ENCODE measurements around the gene LSM12.

DNA sequence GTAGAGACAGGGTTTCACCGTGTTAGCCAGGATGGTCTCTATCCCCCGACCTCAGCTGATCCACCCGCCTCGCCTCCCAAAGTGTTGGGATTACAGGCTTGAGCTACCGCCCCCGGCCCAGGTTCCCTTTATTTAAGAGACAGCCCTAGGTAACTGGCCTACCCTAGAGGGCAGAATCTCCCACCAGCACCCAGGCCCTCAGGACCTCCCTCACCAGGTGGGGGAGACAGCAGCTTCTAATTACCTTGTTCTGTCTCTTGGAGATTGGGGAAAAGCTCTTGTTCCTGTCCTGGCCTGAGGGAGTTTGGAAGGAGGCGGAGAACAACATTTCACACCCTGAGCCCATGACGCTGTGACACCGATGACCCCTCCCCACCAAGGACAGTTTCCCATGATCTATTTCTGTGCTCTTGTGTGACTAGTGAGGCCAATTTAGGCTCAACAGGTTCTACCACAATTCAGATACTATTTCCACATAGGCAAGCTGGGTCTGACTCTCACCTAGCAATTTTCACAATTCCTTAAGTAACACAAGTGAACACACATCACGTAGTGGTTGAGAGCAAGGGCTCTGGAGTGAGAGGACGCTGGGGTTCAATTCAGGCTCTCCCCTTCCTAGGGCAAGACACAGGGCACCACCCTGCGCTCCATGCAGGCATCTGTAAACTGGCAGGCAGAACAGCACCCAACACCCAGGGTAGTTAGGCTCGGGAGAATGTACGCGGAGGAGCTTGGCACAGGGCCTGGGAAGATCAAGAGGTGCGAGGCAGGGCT lies 36.6 kb upstream of the LSM12 start:
- TF ChIP-seq, protein P1, sequence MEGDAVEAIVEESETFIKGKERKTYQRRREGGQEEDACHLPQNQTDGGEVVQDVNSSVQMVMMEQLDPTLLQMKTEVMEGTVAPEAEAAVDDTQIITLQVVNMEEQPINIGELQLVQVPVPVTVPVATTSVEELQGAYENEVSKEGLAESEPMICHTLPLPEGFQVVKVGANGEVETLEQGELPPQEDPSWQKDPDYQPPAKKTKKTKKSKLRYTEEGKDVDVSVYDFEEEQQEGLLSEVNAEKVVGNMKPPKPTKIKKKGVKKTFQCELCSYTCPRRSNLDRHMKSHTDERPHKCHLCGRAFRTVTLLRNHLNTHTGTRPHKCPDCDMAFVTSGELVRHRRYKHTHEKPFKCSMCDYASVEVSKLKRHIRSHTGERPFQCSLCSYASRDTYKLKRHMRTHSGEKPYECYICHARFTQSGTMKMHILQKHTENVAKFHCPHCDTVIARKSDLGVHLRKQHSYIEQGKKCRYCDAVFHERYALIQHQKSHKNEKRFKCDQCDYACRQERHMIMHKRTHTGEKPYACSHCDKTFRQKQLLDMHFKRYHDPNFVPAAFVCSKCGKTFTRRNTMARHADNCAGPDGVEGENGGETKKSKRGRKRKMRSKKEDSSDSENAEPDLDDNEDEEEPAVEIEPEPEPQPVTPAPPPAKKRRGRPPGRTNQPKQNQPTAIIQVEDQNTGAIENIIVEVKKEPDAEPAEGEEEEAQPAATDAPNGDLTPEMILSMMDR (IDR thresholded peaks at IDR 0.05 in 4 of 5, conservative IDR thresholded peaks at IDR 0.05 in 1 of 5) = peak in 1 of 5 experiments; percentile 9
- TF ChIP-seq POLR2A (IDR thresholded peaks at IDR 0.05) = peak; percentile 36 to 61

Measured in gastrocnemius medialis (tissue), 4 donors.